Suprapubic skin (tissue), 4 donors: ENCODE results near the gene MDGA2. TPM values are rescaled to one million over a fixed set of nuclear protein-coding genes. Genes with fewer than 3 reads are reported as not detected.

Experiments
- DNase-seq, 2 donors: peaks; one replicate each; pipeline ENCODE4 v3.0.0-alpha.2; 2019; ENCODE audit warnings: low spot score in 2 of 2
- H3K27ac ChIP-seq: fragments of 200-600 bp; sonication (generic); one replicate; pipeline ENCODE4 v1.5.1; 2019
- H3K27me3 ChIP-seq: fragments of 200-600 bp; sonication (generic); one replicate; pipeline ENCODE4 v1.5.1; 2019
- H3K36me3 ChIP-seq: fragments of 200-600 bp; sonication (generic); one replicate; pipeline ENCODE4 v1.5.1; 2019
- H3K4me1 ChIP-seq: fragments of 200-600 bp; sonication (generic); one replicate; pipeline ENCODE4 v1.5.1; 2019
- H3K4me3 ChIP-seq: fragments of 200-600 bp; sonication (generic); one replicate; pipeline ENCODE4 v1.5.1; 2019; ENCODE audit warnings: mild to moderate bottlenecking
- H3K9me3 ChIP-seq: fragments of 200-600 bp; sonication (generic); one replicate; pipeline ENCODE4 v1.5.1; 2019
- EP300 ChIP-seq: sonication (generic); formaldehyde crosslinking; IDR thresholded peaks from one replicate; pipeline ENCODE4 v1.6.1; 2017; ENCODE audit warnings: antibody characterized with exemption
- POLR2A ChIP-seq, 2 donors: fragments of 450-650 bp; IDR thresholded peaks; one replicate each; pipeline ENCODE4 v1.6.1; 2017; ENCODE audit warnings: antibody characterized with exemption in 2 of 2, mild to moderate bottlenecking in 2 of 2, moderate library complexity in 2 of 2
- POLR2AphosphoS5 ChIP-seq, 3 donors: sonication (generic); formaldehyde crosslinking; IDR thresholded peaks; one replicate each; pipeline ENCODE4 v1.6.1; 2017; ENCODE audit warnings: antibody characterized with exemption in 3 of 3
- WGBS: methylation state at CpG from one replicate; pipeline ENCODE4 v1.1.5; 2018; 5-methylcytosine and 5-hydroxymethylcytosine counted together
- total RNA-seq, 4 donors: library from RNA; depleted of rRNA; stranded (reverse); fragments of >200 nt; gene quantifications; one replicate each; pipeline ENCODE4 v1.1.0, GENCODE V29; 2016
- TF ChIP-seq, protein P1 (sequence below), 2 donors: fragments of 200-600 bp in 1 of 2; fragments of 450-650 bp in 1 of 2; sonication (generic) in 1 of 2; IDR thresholded peaks; one replicate each; pipeline ENCODE4 v1.5.1; 2016 to 2019; ENCODE audit warnings: antibody characterized with exemption in 2 of 2, mild to moderate bottlenecking in 1 of 2, moderate library complexity in 1 of 2

MDGA2 gene
- total RNA-seq, 4 donors from 2014 or later = 0.16 to 1.5 (median 0.99) TPM; not detected in 1

DNA sequence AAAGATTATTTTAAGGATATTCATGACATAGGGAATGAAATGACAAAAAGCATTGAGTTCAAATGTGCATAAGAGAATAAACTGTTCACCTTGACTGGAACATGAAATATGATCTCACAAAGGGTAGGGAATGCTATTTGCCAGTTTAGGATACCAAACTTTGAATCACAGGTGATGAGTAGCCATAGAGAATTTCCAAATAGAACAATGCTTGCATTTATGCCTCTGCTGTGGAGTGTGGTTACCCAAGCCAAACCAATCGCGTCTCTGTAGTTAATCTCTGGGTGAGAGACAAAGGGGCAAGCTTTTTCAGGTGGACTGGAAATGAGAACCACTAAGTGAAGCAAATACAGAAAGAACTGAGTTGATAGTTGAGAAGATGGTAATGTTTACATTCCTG, 652.7 kb downstream of the MDGA2 start:
- Histone ChIP-seq H3K27me3 (no peaks in the 10 kb centered on the region), H3K4me3 (no peak overlapping the region), H3K27ac (no peak overlapping the region), H3K36me3 (no peaks in the 10 kb centered on the region), H3K9me3 (no peaks in the 10 kb centered on the region), H3K4me1 (no peaks in the 10 kb centered on the region)
- WGBS = 51% methylated on average over 2 of the region's 2 CpGs
- TF ChIP-seq POLR2A (IDR thresholded peaks at IDR 0.05) (no peak), EP300 (no peak), POLR2AphosphoS5 (IDR thresholded peaks at IDR 0.05) (no peak)
- TF ChIP-seq, protein P1, sequence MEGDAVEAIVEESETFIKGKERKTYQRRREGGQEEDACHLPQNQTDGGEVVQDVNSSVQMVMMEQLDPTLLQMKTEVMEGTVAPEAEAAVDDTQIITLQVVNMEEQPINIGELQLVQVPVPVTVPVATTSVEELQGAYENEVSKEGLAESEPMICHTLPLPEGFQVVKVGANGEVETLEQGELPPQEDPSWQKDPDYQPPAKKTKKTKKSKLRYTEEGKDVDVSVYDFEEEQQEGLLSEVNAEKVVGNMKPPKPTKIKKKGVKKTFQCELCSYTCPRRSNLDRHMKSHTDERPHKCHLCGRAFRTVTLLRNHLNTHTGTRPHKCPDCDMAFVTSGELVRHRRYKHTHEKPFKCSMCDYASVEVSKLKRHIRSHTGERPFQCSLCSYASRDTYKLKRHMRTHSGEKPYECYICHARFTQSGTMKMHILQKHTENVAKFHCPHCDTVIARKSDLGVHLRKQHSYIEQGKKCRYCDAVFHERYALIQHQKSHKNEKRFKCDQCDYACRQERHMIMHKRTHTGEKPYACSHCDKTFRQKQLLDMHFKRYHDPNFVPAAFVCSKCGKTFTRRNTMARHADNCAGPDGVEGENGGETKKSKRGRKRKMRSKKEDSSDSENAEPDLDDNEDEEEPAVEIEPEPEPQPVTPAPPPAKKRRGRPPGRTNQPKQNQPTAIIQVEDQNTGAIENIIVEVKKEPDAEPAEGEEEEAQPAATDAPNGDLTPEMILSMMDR (IDR thresholded peaks at IDR 0.05) = no peak
- no peak for DNase-seq

DNA sequence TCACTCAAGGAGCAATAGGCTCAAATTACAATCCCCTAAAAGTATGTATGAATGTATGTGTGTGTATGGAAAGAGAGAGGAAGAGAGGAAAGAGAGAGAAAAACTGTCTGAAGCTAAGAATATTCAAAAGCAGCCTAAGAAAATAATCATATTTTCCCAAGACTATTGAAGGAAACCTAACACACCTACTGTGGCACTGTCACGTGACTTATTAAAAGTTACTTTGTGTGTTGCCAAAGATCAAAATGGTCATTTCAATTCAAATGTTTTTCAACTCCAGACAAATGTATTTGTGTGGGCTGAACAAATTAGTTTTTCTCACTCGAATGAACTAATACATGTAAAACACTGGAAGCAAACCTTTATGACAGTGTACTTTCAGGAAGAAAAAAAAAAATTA, 654.9 kb downstream of the MDGA2 start:
- Histone ChIP-seq H3K4me1 (no peaks in the 10 kb centered on the region), H3K36me3 (no peaks in the 10 kb centered on the region), H3K9me3 (no peaks in the 10 kb centered on the region), H3K27me3 (no peaks in the 10 kb centered on the region), H3K4me3 (no peak overlapping the region), H3K27ac (no peak overlapping the region)
- no peak for DNase-seq
- WGBS = 85% methylated on average over 2 of the region's 2 CpGs
- TF ChIP-seq, protein P1 (IDR thresholded peaks at IDR 0.05) = no peak
- TF ChIP-seq EP300 = no peak
- TF ChIP-seq POLR2A (IDR thresholded peaks at IDR 0.05) = no peak
- no peak for TF ChIP-seq POLR2AphosphoS5 (IDR thresholded peaks at IDR 0.05)

DNA sequence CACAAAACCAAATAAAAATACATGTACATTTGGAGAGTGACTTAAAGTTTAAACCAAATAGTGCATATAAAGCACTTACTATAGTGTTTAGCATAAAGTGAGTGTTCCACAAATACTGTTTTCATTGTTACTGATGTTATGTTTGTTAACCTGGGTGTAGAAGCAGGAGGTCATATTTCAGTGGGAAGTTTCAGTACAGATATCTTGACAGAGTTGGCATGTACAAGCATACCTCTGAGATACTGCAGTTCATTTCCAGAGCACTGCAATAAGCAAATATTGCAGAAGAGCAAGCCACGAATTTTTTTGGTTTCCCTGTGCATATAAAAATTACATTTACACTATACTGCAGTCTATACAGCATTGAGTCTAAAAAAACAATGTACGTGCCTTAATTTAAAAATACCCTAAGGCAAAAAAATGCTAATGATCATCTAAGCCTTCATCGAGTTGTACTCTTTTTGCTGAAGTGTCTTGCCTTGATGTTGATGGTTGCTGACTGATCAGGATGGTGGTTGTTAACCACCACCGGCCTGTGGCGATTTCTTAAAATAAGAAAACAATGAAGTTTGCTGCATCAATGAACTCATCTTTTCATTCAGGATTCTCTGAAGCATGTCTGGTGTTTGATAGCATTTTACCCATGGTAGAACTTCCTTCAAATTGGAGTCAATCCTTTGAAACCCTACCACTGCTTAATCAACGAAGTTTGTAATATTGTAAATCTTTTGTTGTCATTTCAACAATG, 662.7 kb downstream of the MDGA2 start:
- TF ChIP-seq EP300 = no peak
- TF ChIP-seq POLR2A (IDR thresholded peaks at IDR 0.05) = no peak
- TF ChIP-seq POLR2AphosphoS5 (IDR thresholded peaks at IDR 0.05) = no peak
- no peaks in the 10 kb centered on the region for H3K27me3 ChIP-seq
- no peaks in the 10 kb centered on the region for H3K4me1 ChIP-seq
- no peak for DNase-seq
- H3K4me3 ChIP-seq = no peak overlapping the region
- H3K36me3 ChIP-seq = no peaks in the 10 kb centered on the region
- no peak overlapping the region for H3K27ac ChIP-seq
- no peaks in the 10 kb centered on the region for H3K9me3 ChIP-seq
- 59% methylated on average over 6 of the region's 6 CpGs for WGBS

DNA sequence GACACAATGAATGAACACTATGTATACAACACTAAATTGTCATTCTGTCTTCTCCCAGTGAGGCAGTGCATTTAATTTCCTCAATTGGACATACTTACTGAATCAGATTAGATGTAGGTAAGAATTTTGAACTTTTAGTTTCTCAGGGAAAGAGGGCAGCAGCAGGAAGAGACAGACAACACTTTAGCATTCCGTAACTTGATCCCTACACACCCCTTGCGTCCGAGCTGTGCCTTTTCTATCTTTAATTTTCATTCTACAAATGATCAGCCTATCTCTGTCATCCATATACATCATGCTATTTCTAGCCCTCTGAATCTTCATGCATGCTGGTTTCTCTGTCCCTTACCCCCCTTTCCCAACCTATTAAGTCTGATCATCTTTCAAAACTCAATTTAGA, 665.8 kb downstream of the MDGA2 start:
- H3K27me3 ChIP-seq = no peaks in the 10 kb centered on the region
- H3K9me3 ChIP-seq = no peaks in the 10 kb centered on the region
- TF ChIP-seq, protein P1 (IDR thresholded peaks at IDR 0.05) = no peak
- TF ChIP-seq EP300 (no peak), POLR2A (IDR thresholded peaks at IDR 0.05) (no peak), POLR2AphosphoS5 (IDR thresholded peaks at IDR 0.05) (no peak)
- H3K4me1 ChIP-seq = no peaks in the 10 kb centered on the region
- no peak overlapping the region for H3K4me3 ChIP-seq
- WGBS = 33% methylated on average over 3 of the region's 3 CpGs
- H3K36me3 ChIP-seq = no peaks in the 10 kb centered on the region
- H3K27ac ChIP-seq = no peak overlapping the region
- DNase-seq = no peak

DNA sequence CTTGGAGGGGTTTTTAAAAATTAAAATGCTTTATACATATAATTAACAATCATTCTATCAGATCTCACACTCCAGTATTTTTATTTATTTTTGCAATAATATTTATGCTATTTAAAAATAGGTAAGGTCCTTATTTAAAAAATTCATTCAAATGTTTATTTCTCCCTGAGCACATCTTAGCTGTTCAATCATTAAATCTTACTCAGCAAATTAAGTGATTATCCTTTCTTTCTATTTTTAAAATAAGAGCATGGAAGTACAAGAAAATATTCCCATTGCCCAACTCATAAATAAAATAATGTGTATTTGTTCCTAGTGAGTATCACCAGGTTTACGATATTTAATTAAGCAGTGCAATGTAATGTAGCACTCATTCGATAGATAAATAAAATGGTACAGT, 666.7 kb downstream of the MDGA2 start:
- H3K27me3 ChIP-seq = no peaks in the 10 kb centered on the region
- TF ChIP-seq POLR2A (IDR thresholded peaks at IDR 0.05) (no peak), POLR2AphosphoS5 (IDR thresholded peaks at IDR 0.05) (no peak), EP300 (no peak)
- TF ChIP-seq, protein P1 (IDR thresholded peaks at IDR 0.05) = no peak
- DNase-seq = no peak
- WGBS = 91% methylated on average over 2 of the region's 2 CpGs
- no peaks in the 10 kb centered on the region for H3K9me3 ChIP-seq
- H3K4me1 ChIP-seq = no peaks in the 10 kb centered on the region
- no peaks in the 10 kb centered on the region for H3K36me3 ChIP-seq
- no peak overlapping the region for H3K27ac ChIP-seq
- no peak overlapping the region for H3K4me3 ChIP-seq
